Astrocyte of the cerebellum (primary cell): ENCODE results near the gene FYB2.

Source experiments
- DNase-seq: peaks from one replicate; pipeline ENCODE4 v3.0.0-alpha.2; 2011; ENCODE audit warnings: low read depth
- H3K4me3 ChIP-seq: 2 replicates; pipeline ENCODE4 v1.5.1; 2011; ENCODE audit warnings: mild to moderate bottlenecking, low read depth, low read length, moderate library complexity
- in situ Hi-C: cut with HindIII; loops from 2 replicates; pipeline ENCODE4 v1.10.0; 2017; ENCODE audit warnings: low sequenced_read_pairs
- TF ChIP-seq, protein P1 (sequence below): IDR thresholded peaks from 2 replicates; pipeline ENCODE4 v1.5.1; 2012; ENCODE audit warnings: low read length, low read depth, moderate library complexity, mild to moderate bottlenecking; ENCODE audit errors: missing control alignments

The FYB2 gene

DNA sequence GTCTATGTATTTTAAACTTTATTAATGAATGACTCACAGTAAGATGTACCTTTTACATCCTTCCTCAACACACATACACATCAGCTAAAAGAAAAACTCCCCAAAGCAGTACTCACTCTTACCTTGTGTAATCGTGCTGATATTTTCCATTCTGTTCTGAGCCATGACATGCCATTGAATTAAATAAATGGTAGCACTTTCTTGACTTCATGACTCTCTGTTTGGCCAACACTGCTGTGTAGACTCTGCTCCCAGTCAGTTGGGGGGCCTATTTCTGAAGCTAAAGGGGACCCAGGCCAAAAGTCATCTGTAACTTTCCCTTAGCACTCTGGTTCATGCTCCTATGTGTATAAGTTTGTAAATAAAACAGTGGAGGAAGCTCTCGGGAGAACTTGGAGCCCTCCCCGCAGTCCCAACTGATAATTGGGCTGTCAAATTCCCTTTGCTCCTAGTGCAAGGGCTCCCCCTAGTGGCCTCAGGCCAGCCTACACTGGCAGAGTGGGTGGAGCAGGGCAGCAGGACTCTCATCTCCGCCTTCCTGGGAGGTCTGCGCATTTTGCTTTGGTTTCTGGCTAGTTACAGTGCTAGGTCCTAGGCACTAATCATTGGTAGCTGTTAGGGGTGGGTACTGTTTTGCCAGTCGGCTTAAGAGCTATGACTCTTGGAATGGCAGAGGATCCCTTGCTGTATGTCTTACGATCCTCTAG, 1.7 kb upstream of the FYB2 start:
- in situ Hi-C loops, result no loop called here
- H3K4me3 ChIP-seq, result no peak overlapping the region
- peak; percentile 63 for DNase-seq
- TF ChIP-seq, protein P1, sequence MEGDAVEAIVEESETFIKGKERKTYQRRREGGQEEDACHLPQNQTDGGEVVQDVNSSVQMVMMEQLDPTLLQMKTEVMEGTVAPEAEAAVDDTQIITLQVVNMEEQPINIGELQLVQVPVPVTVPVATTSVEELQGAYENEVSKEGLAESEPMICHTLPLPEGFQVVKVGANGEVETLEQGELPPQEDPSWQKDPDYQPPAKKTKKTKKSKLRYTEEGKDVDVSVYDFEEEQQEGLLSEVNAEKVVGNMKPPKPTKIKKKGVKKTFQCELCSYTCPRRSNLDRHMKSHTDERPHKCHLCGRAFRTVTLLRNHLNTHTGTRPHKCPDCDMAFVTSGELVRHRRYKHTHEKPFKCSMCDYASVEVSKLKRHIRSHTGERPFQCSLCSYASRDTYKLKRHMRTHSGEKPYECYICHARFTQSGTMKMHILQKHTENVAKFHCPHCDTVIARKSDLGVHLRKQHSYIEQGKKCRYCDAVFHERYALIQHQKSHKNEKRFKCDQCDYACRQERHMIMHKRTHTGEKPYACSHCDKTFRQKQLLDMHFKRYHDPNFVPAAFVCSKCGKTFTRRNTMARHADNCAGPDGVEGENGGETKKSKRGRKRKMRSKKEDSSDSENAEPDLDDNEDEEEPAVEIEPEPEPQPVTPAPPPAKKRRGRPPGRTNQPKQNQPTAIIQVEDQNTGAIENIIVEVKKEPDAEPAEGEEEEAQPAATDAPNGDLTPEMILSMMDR, result peak; percentile 99

DNA sequence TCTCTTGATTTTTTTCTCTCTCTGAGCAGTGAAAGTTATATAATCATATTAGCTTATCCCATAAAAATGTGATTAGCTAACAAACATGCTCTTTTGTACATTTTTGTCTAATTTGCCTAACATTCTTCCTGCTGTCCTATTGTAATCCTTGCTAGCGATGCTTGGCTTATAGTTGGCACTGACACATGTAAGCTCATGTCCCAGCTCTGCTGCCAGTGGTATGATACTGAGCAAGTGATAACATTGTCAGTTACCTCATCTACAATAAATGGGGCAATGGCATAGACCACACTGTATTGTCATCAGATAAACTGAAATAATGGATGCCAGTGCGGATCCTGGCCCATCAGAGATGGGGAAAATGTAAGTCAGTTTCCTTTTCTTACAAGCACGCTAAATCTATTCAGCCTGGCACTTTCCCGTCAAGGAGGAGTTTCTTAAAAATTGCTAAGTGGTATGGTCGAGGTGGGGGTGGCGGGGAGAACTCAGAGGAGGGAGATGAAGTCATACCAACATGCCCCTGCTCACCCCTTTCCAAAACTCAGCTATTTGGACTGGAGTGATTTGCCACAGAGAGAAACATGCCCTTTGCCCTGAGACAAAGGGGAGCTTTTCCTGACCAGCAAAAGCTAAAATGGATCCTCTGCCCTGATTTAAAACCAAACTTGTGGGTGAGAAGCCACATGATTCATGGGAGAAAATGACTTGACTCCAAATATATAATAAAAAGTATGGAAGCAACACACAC, 1.3 kb downstream of the FYB2 start:
- DNase-seq, result no peak
- TF ChIP-seq, protein P1, result no peak
- in situ Hi-C loops, result no loop called here
- no peak overlapping the region for H3K4me3 ChIP-seq

DNA sequence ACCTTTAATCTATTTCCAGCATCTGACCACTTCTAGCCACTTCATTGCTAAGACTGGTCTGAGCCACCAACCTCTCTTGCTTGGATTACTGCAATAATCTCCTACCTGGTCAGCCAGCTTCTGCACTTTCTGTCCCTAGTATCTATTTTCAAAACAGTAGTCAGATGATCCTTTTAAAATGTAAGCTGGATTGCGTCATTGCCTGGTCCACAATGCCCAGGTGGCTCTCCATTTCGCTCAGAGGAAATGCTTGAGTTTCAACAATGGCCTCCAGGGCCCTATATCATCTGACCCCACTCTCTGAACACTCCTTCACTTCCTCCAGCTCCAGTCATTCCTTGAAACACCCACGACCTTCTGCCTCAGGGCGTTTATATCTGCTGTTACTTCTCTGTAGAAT, 2.3 kb downstream of the FYB2 start:
- DNase-seq, result no peak
- no peak overlapping the region for H3K4me3 ChIP-seq
- in situ Hi-C loops, result no loop called here
- TF ChIP-seq, protein P1, result no peak

DNA sequence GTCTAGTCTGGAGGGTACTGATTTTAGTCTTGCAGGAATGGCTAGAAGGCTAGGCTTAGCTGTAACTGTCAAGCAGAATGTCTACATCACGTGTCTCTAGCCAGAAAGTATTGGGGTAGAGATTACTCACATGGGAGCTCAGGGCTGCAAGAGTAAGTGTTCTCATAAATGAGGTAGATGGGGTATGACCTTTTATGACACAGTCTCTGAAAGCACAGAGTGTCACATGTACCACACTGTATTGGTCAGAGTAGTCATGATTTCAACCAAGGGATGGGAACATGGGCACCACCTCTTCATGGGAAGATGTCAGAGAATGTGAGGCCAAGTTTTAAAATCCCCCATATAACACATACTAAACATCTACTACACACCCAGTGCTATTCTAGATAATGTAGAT, 2.9 kb downstream of the FYB2 start:
- in situ Hi-C loops, result no loop called here
- TF ChIP-seq, protein P1, result no peak
- no peak overlapping the region for H3K4me3 ChIP-seq

DNA sequence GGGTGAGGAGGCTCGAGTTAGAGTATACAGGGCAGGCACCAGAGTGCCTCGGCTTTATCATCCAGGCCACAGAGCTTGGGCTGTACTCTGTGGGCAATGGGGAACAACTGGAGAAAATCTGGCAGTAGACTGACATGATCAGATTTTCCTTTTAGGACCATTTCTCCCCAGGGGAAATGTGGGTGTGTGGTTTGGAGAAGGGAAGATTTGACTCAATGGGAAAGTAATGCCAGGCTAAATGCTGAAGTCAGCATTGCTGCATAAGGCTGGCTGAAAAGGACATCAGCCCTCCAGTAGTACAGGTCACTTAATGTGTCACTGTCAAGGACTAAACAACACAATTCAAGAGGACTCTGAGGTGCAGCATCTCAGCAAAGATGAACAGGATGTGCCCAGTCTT, 5.0 kb downstream of the FYB2 start:
- TF ChIP-seq, protein P1, result no peak
- in situ Hi-C loops, result no loop called here
- no peak overlapping the region for H3K4me3 ChIP-seq
- DNase-seq, result no peak

More for the DNA sequence above, 2.9 kb downstream of the FYB2 start:
- no peak for DNase-seq

DNA sequence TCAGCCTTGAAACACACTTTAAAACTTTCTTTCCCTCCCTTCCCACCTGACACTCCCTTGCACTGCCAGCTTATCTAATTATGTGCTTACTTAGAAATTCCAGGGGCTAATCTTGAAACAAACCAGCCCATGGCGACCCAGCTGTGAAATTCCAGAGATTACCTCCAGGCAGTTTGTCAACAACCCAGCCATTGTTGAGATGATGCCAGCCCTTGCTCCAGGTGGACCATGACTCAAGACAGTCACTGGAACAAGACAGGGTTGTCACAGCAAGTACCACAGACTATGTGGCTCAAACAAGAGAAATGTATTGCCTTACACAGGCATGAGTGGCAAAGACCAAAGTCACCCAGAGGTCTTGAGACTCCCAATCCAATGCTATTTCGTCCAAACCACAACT, 7.9 kb downstream of the FYB2 start:
- no peak overlapping the region for H3K4me3 ChIP-seq
- no peak for DNase-seq
- in situ Hi-C loops, result no loop called here
- TF ChIP-seq, protein P1, result no peak
